GM12875 (cell line): ENCODE data around the gene PITPNB.

Experiments
- H3K4me3 ChIP-seq: one replicate; pipeline ENCODE4 v1.5.1; 2011; ENCODE audit warnings: low read depth, low read length, control low read depth
- CTCF ChIP-seq: IDR thresholded peaks from 2 replicates; pipeline ENCODE4 v1.5.1; 2011; ENCODE audit warnings: low read depth, mild to moderate bottlenecking, control low read depth, inconsistent platforms, low read length, moderate library complexity, borderline replicate concordance; ENCODE audit not compliant: insufficient read depth

PITPNB gene

GRCh38 chr22:27935897-27936296 lies 16.8 kb upstream of the PITPNB start:
- H3K4me3 ChIP-seq = no peak overlapping the region
- TF ChIP-seq CTCF = no peak

GRCh38 chr22:27934069-27934468 lies 15.0 kb upstream of the PITPNB start:
- no peak overlapping the region for H3K4me3 ChIP-seq
- no peak for TF ChIP-seq CTCF

GRCh38 chr22:27933186-27933983 lies 14.3 kb upstream of the PITPNB start:
- TF ChIP-seq CTCF = no peak
- no peak overlapping the region for H3K4me3 ChIP-seq

- TF ChIP-seq CTCF = no peak
- no peak overlapping the region for H3K4me3 ChIP-seq
These were observed 11.4 kb upstream of the PITPNB start for GRCh38 chr22:27930331-27931060.

GRCh38 chr22:27927608-27928007 lies 8.6 kb upstream of the PITPNB start:
- no peak for TF ChIP-seq CTCF
- no peak overlapping the region for H3K4me3 ChIP-seq

GRCh38 chr22:27925331-27925730 lies 6.3 kb upstream of the PITPNB start:
- H3K4me3 ChIP-seq = no peak overlapping the region
- TF ChIP-seq CTCF = no peak
